GM19099 (cell line): ENCODE data around the gene ACR.

ENCODE experiments used
- POLR2A ChIP-seq: IDR thresholded peaks from 3 replicates; pipeline ENCODE4 v1.6.1; 2011; ENCODE audit warnings: low read depth; ENCODE audit not compliant: insufficient read length; ENCODE audit errors: extremely low read depth

Gene ACR

DNA sequence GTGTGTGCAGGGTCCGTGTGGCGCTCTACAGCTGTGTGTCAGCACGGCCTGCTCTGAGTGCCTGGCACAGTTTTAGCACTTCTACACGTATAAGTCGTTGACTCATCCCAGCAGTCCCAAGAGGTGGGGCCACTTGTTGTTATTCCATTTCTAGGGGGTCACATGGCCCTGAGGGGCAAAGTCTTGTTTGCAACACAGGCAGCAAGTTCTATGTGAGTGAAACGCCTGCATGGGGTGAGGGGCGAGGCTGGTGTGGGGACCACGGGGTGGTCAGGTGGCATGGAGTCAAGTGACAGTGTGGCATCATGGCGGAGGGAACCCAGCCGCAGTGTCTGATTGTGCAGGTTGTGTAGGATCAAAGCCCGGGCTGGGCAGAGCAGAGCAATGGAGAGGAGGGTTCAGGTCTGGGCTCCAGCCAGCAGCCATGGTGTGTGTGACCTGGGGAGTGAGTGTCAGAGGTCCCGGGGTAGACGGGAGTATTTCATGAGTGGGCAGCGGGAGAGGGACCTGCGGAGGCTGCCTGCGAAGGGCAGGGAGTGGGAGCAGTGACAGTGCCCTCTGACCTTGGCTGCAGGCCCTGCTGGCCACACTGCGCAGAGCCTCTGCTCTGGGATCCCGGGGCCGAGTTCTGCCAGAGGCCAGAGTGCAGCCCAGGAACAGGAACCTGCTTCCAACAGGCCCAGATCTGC lies 37.5 kb upstream of the ACR start:
- TF ChIP-seq POLR2A = no peak

DNA sequence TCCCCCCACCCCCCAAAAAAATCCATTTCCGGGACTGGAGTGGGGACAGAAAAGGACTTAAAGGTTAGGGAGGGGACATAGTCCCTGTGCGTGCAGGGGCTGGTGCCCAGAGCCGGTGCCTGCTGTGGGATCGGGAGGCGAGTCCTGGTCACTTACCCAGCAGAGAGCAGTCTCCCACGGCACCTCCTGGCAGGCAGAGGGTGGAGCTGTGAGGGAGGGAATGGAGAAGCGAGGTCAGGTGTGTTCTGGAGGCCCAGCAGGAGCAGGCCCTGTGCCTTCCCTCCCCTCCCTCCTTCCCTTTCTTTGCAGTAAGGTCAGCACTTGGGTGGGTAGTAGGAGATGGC lies 37.0 kb upstream of the ACR start:
- no peak for TF ChIP-seq POLR2A

DNA sequence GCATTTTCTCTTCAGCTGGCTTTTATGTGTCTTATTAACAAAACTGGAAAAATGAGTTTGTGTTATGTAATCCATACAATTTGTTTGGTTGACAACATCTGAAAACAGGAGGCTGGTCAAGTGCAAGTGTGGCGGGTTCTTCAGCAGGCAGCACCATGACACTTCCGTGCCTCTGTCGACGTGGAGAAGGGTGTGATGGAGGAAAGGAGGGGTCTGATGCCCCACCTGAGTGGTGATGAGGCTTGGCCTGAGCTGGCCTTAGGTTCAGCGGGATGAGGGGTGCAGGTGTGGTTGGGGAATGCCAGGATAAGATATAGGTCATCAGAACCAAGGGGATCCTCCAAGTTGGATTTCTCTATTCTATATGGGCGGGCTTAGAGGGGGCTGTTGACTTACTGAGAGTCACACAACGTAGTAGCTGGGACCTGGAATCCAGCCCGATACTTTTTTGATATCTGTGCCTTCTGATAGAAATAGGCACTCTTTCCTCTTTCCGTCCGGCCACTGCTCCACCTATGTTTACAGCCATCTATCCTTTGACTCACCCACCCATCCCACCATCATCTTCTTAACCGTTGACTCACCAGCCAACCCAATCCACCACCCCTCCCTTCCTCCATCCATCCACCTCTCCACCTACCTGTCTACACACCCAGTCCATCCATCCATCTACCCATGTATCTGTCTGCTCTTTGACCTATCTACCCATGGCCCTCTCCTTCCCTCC lies 36.4 kb upstream of the ACR start:
- TF ChIP-seq POLR2A = no peak

DNA sequence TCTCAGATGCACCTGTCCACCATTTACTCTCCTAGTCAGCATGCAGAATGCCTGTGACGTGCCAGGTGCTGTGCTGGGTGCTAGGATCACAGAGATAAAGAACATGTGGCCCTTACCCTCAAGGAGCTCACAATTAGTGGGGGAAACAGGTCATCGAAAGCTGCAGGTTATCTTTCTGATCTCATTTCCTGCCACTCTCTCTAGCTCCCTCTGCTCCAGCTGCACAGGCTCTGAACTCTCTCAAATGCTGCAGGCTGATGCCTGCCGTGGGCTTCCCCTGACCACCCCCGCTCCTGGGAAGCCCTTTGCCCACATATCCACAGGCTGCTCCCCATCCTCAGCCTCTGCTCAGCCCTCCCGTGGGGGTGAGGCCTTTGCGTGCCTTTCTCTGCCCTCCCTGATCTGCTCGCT lies 35.7 kb upstream of the ACR start:
- TF ChIP-seq POLR2A = no peak

DNA sequence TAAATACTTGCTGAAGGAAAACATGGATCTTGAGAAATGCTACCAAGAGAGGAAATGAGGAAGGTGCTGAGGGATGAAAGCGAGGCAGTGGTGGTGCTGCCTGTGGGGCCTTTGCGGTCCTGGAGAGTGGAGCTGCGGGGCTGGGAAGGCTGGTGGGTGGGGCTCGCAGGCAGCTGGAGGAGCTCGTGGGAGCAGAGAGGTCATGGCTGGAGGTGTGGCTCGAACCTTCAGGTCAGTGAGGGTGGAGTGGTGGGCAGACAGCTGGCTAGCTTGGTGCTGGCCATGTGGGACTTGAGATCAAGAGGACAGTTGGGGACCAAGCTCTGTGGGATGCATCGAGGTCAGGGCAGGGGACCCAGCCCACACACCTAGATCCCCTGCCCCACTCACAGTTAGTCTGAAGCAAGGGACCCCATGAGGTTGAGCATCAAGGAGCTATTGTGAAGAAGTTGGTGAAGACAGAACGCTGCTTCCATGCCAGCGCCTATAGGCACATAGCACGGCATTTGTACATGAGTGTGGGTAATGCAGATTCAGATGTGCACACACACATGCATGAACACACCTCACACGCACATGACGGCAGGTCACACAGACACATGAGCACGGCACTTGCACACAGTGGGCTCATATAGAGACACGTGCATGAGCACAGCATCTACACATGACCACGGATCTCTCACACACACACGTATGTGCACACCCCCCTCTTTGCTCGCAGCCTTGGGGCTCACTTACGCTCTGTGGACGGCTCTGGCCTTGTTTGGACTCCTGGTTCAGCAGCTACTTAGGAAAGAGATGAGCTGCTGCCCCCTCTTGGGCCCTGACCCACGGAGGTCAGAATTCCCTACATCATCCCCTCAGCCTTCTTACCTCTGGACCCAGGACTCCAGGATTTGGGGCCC lies 34.9 kb upstream of the ACR start:
- TF ChIP-seq POLR2A = no peak

DNA sequence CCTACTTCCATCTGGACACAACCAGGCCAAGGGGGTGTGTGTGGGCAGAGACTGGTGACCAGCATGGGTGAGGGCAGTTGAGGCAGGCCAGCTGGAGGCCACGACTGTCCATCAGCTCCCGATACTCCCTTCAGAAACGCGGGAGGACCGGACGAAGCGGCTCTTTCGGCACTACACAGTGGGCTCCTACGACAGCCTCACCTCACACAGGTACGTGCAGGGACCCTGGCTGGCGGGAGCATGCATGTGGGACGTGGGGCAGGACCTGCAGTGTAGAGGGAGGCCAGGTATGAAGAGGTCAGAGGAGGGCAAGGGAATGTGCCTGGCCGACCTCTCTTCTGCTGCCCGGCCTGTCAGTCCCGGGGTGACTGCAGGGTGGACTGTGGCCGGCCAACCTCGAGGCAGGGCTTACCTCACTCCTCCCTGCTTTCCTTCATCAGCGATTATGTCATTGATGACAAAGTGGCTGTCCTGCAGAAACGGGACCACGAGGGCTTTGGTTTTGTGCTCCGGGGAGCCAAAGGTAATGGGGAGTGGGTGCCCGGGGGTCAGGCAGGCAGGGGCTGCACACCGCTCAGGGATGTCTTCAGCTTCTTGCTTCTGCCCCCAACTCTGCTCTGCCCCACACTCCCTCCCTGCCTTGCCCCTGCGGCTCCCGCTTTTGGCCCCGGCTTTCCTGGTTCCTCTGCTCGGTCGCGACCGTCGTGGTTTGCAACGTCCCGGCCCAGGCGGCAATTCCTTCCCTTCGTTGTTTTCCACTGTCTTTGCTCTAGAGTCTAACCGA lies 34.1 kb upstream of the ACR start:
- TF ChIP-seq POLR2A = no peak

DNA sequence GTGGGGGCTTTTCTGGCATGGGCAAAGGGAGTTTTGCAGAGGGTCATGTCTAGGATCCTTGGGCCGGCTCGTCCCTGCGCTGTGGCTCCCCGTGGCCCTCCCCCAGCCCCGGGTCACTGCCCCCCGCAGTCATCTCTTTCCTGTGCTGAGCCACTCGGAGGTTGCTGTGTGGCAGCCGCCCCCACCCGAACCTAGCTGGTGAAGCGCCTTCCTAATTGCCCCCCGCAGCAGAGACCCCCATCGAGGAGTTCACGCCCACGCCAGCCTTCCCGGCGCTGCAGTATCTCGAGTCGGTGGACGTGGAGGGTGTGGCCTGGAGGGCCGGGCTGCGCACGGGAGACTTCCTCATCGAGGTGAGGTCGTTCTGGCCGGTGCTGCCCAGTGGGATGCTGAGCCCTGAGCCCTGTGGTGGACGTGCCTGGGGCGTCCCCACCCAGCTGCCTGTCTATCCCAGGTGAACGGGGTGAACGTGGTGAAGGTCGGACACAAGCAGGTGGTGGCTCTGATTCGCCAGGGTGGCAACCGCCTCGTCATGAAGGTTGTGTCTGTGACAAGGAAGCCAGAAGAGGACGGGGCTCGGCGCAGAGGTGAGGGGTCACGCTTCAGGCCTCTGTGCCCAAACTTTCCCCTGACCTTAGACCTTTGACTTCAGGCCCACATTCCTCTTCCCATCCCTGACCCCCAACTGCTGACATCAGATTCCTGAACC lies 33.3 kb upstream of the ACR start:
- TF ChIP-seq POLR2A = no peak

DNA sequence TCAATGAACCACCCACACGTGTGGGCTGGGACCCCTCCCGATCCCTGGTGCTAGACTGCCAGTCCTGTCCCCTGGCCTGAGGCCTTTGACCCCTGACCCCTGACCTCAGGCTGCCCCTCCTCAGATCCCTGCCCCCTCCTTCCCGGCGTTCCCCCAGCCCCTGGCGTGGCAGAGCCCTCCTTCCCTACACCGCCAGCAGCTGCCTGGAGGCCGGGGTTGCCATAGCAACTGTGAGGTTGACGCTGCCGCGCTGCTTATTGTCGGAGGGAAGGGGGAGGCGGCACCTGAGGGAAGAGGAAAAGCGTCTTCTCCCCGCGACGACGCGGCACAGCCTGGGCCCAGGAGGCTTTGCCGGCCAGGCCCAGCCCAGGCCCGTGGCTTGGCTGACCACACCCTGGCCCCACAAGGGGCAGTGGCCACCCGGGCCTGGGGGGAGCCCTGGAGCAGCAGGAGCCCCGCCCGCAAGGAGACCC lies 32.7 kb upstream of the ACR start:
- TF ChIP-seq POLR2A = no peak

DNA sequence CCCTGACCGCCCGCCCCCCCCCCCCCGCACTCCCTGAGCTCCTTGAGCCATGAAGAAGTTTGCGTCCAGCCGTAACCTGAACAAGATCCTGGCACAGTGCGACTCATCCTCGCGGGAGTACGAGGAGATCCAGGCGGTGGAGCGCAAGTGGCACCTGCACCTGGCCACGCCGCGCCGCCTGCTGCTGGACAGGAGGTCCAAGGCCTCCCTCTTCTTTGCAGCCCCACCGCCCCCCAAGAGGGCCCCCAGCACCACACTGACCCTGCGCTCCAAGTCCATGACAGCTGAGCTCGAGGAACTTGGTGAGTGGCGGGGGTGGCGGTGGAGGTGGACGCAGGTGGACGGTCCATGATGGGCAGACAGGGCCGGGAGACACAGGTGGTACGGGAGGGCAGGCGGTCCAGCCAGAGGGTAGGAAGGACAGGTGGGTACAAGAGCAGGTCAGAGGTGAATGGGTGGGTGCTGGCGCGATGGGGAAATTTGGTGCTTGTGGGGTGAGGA lies 32.1 kb upstream of the ACR start:
- TF ChIP-seq POLR2A = no peak

DNA sequence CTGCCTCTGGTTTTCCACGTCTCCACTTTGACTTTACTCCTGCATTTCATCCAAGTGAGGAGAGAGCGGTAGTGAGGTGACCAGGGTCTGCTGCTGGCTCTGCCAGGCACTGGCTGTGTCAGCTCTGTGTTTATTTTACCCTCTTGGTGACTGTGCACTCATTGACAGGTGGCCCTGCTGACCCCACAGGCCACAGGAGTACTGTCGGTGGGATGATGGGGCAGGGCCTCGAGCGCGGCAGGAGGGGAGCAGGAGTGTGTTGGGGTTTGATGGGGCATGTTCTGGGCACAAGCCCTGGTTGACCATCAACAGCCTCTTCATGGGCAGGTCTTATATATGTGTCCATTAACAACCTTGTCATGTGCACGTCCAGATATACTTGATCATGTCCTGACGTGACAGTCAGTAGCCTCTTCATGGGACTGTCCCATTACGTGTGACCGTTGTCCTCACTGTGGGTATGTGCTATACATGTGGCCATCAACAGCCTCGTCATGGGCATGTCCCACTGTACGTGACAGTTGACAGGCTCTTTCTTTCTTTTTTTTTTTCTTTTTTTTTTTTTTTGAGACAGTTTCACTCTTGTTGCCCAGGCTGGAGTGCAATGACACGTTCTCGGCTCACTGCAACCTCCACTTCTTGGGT lies 31.4 kb upstream of the ACR start:
- no peak for TF ChIP-seq POLR2A

DNA sequence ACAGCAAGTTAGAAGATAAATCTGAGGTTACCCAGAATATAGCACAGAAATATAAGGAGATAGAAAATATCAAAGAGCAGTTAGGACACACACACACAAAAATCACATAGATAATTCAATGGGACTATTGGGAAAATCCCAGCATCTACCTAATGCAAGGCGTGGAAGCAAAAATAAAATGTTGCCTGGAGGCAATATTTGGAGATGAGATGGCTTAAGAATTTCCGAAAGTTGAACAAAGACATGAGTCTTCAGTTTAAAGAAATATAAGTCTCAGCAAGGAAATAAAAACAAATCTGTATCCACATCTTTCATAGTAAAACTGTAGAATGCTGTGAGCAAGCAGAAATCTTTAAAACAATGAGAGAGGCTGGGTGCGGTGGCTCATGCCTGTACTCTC lies 29.5 kb upstream of the ACR start:
- TF ChIP-seq POLR2A = no peak

DNA sequence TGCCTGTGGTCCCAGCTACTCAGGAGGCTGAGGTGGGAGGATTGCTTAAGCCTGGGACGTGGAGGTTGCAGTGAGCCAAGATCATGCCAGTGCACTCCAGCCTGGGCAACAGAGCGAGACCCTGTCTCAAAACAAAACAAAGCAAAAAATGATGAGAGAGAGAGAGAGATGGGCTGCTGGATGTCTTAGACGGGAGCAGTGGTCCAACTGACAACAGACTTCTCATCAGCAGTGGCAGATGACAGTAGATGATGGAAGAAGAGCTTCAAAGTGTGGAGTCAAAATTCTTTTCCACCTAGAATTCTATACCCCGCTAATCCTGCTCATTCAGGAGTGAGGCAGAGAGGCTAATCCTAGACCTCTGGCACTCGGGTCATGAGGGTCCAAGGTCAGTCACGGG lies 29.0 kb upstream of the ACR start:
- TF ChIP-seq POLR2A = no peak

DNA sequence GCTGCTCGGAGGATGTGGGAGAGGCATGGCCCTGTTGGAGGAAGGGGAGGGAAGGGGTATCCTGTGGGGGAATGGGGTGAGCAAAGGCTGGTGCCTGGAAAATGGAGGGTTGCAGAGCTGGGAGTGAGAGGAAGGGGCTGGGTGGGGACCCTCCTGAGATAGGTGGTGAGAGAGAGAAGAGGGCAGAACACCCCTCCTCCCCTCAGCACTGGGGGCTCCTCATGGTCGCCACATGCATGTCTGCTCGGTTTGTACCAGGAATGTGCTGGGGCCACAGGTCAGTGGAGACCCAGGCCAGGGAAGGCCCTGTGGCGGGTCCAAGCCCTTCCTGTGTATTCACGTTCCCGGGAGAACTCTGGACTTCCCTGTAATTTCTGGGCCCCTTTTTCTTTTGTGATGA lies 27.8 kb upstream of the ACR start:
- no peak for TF ChIP-seq POLR2A

DNA sequence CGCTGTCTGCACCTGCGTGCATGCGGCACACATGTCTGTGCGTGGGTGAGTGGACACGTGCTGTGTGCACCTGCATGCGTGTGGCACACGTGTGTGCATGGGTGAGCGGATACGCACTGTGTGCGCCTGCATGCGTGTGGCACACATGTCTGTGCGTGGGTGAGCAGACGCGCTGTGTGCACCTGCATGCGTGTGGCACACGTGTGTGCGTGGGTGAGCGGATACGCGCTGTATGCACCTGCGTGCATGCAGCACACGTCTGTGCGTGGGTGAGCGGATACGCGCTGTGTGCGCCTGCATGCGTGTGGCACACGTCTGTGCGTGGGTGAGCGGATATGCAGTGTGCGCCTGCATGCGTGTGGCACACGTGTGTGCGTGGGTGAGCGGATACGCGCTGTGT lies 27.1 kb upstream of the ACR start:
- TF ChIP-seq POLR2A = no peak
